Measurements from ENCODE around the gene NXF1. TPM values are rescaled to one million over a fixed set of nuclear protein-coding genes. Genes with fewer than 3 reads are reported as not detected.
A peak's percentile ranks its signal among the peaks of the same experiment; 100 is the strongest.

NXF1 gene
- total RNA-seq, 2 donors from 2014 or later, result 82.9 to 109 TPM

DNA sequence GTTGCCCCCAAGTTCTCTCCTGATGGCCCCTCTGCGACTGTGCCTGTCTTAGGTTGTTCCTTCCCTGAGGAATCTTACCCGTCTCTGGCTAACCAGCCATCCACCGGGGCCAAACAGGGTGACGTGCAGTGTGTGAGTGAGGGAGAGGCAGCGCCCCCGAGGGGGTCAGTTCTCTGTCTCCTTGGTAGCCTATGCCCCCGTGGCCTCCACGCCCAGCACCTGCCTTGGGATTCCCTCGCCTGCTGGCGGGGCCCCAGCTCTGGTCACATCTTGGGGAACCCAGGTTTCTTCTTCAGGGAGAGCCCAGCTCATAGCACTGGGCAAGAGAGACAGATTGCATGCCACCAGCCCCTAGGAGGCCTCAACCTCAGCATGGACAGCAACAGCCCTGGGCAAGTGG lies 5.8 kb downstream of the NXF1 start:
- Histone ChIP-seq H3K27me3 (replicated peaks; ENCODE audit: insufficient read depth) (no peaks in the 10 kb centered on the region), H3K27ac (no peak overlapping the region), H3K4me1 (ENCODE audit: control insufficient read depth in 1 of 2, low read depth in 2 of 2) (peaks cover 8 to 14% of the 10 kb centered on the region in 2 donors), H3K9me3 (no peaks in the 10 kb centered on the region), H3K36me3 (peaks cover 82% of the 10 kb centered on the region), H3K4me3 (no peak overlapping the region)
- DNase-seq (ENCODE audit: low spot score) (no peak), ATAC-seq (ENCODE audit: insufficient number of reproducible peaks, low FRiP score, low read depth) (no peak)
- TF ChIP-seq, protein P1, sequence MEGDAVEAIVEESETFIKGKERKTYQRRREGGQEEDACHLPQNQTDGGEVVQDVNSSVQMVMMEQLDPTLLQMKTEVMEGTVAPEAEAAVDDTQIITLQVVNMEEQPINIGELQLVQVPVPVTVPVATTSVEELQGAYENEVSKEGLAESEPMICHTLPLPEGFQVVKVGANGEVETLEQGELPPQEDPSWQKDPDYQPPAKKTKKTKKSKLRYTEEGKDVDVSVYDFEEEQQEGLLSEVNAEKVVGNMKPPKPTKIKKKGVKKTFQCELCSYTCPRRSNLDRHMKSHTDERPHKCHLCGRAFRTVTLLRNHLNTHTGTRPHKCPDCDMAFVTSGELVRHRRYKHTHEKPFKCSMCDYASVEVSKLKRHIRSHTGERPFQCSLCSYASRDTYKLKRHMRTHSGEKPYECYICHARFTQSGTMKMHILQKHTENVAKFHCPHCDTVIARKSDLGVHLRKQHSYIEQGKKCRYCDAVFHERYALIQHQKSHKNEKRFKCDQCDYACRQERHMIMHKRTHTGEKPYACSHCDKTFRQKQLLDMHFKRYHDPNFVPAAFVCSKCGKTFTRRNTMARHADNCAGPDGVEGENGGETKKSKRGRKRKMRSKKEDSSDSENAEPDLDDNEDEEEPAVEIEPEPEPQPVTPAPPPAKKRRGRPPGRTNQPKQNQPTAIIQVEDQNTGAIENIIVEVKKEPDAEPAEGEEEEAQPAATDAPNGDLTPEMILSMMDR (IDR thresholded peaks at IDR 0.05), result no peak

DNA sequence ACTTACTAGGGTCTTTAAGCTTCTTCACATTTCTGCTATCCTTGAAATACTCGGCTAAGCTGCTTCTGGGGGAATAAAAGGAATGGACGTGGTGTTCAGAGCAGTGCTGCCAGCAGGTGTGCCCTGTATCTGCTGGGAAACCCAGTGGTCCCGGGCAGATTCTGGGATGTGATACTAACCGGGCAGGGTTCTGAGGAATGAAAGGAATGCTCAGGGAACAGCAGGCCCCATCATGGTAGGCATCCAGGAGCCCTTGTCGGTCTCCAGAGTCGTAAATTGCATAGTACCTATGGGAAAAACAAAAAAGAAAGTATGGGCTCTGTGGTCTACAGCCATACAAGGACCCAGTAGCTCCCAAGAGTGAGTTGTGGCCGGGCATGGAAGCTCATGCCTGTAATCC lies 9.0 kb downstream of the NXF1 start:
- H3K27me3 ChIP-seq (replicated peaks; ENCODE audit: insufficient read depth), result no peaks in the 10 kb centered on the region
- DNase-seq (ENCODE audit: low spot score) (no peak), ATAC-seq (ENCODE audit: insufficient number of reproducible peaks, low FRiP score, low read depth) (no peak)
- no peaks in the 10 kb centered on the region for H3K9me3 ChIP-seq
- peaks cover 3 to 10% of the 10 kb centered on the region in 2 donors for H3K4me1 ChIP-seq (ENCODE audit: control insufficient read depth in 1 of 2, low read depth in 2 of 2)
- peaks cover 84% of the 10 kb centered on the region for H3K36me3 ChIP-seq
- TF ChIP-seq, protein P1 (IDR thresholded peaks at IDR 0.05), result no peak
- no peak overlapping the region for H3K27ac ChIP-seq
- no peak overlapping the region for H3K4me3 ChIP-seq

DNA sequence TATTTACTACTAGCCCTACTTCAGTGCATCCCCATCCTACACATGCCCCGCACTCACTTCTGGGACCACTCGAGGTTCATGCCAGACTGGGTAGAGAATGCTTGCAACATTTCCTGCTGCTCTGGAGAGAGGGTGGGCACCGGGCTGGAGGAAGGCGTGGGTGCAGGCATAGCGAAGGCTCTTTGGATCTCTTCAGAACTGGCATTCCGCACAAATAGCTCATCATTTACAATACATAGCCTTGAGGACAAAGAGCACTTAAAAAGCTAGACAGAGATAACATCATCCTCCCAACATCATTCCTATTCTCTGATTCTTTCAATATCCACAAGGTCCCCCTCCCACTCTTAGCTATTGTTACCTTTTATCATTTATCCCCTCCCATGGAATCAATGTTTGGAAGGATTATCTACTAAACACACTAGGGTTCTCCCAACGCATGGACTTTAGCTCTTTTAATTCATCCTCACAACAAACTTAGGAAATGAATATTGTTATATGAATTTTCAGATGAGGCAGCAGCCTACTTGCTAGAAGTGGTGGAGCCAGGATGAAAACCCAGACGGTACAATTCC lies 11.0 kb downstream of the NXF1 start:
- no peak overlapping the region for H3K27ac ChIP-seq
- H3K4me1 ChIP-seq (ENCODE audit: control insufficient read depth in 1 of 2, low read depth in 2 of 2), result peaks cover 10 to 27% of the 10 kb centered on the region in 2 donors

DNA sequence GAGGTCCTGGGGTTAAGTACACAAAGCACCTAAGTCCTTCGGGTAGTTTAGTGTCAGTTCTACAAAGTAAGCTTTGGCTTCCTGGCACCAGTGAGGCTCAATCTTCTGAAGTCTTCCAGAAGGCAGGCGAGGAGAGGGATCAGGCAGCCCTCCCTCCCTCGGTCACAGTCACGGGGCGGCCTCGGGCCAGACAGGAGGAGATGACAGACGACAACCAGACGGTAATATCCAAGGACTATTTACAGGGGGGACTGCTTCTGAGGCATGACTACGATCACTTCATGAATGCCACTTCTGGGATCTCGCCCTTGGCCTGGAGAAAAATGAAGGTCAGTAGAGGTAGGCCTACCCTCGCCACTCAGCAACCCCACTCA lies 13.1 kb downstream of the NXF1 start:
- DNase-seq (ENCODE audit: low spot score) (no peak), ATAC-seq (ENCODE audit: insufficient number of reproducible peaks, low FRiP score, low read depth) (peak; percentile 32)
- H3K9me3 ChIP-seq, result no peaks in the 10 kb centered on the region
- H3K27me3 ChIP-seq (replicated peaks; ENCODE audit: insufficient read depth), result no peaks in the 10 kb centered on the region
- peak overlapping the region; percentile 80 for H3K4me3 ChIP-seq
- peaks cover 51% of the 10 kb centered on the region for H3K36me3 ChIP-seq
- TF ChIP-seq, protein P1 (IDR thresholded peaks at IDR 0.05), result no peak
- H3K4me1 ChIP-seq (ENCODE audit: control insufficient read depth in 1 of 2, low read depth in 2 of 2), result peaks cover 15 to 44% of the 10 kb centered on the region in 2 donors
- H3K27ac ChIP-seq, result peak overlapping the region; percentile 82 to 85

More for the DNA sequence above, 11.0 kb downstream of the NXF1 start:
- H3K27me3 ChIP-seq (replicated peaks; ENCODE audit: insufficient read depth), result no peaks in the 10 kb centered on the region
- no peak for DNase-seq (ENCODE audit: low spot score)
- ATAC-seq (ENCODE audit: insufficient number of reproducible peaks, low FRiP score, low read depth), result no peak
- no peaks in the 10 kb centered on the region for H3K9me3 ChIP-seq
- peaks cover 67% of the 10 kb centered on the region for H3K36me3 ChIP-seq
- H3K4me3 ChIP-seq, result no peak overlapping the region
- TF ChIP-seq, protein P1 (IDR thresholded peaks at IDR 0.05), result no peak

DNA sequence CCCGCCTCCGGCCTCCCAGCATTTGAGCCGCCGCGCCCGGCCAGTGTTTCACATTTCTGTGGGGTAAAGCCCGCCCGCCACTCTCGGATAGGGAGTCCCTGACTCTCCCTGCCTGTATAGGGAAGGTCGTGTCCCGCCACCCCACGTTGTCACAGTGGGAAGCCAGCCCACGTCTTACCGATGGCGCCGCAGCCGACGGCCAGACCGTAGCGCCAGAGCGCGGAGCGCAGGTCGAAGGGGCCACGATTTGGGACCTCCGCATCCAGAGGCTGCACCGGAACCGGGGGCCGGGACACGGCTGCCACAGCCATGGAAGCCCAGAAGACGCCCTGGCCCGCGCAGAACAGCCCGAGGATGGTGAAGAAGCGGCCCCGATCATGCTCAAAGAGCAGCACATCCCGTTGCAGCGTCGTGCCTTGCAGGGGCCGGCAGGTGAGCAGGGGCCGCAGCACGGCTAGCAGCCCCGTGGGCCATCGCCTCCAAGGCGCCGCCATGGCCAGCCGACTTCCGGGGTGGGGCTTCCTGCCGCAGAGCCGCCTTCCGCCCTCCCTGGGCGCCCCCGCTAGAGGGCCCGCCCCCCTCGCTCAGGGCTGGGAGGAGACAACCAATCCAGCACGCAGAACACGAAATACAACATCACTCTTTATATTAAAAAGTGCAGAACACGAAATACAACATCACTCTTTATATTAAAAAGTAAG lies 13.6 kb downstream of the NXF1 start, which contains the start of gene TMEM223:
Gene TMEM223 (minus strand): TSS at position 506 of the 701 bp plus-strand sequence. CDS start 12 bp downstream, at position 494.
- TF ChIP-seq, protein P1 (IDR thresholded peaks at IDR 0.05), result peak; percentile 34
- ATAC-seq (ENCODE audit: insufficient number of reproducible peaks, low FRiP score, low read depth), result peak; percentile 73

More for the DNA sequence above, 13.6 kb downstream of the NXF1 start, which contains the start of gene TMEM223:
- H3K4me1 ChIP-seq (ENCODE audit: control insufficient read depth in 1 of 2, low read depth in 2 of 2), result peaks cover 15 to 44% of the 10 kb centered on the region in 2 donors
- no peaks in the 10 kb centered on the region for H3K27me3 ChIP-seq (replicated peaks; ENCODE audit: insufficient read depth)
- H3K9me3 ChIP-seq, result no peaks in the 10 kb centered on the region
- peak within 1 kb of the TSS; percentile 82 to 85 for H3K27ac ChIP-seq
- H3K36me3 ChIP-seq, result peaks cover 46% of the 10 kb centered on the region
- peak within 1 kb of the TSS; percentile 80 for H3K4me3 ChIP-seq
- peak; percentile 59 for DNase-seq (ENCODE audit: low spot score)

Data from thoracic aorta (tissue), 2 donors.